Pulmonary artery endothelial cell (primary cell): Measurements from ENCODE around the gene PRM1. TPM values are rescaled to one million over a fixed set of nuclear protein-coding genes. Genes with fewer than 3 reads are reported as not detected.
A peak's percentile ranks its signal among the peaks of the same experiment; 100 is the strongest.

Experiments used
- DNase-seq: peaks from one replicate; pipeline ENCODE4 v3.0.0-alpha.2; 2011; ENCODE audit warnings: low read depth, low spot score
- total RNA-seq: library from RNA; depleted of rRNA; stranded (reverse); fragments of >200 nt; gene quantifications from 2 replicates; pipeline ENCODE4 v1.2.3, GENCODE V29; 2014

The PRM1 gene
- total RNA-seq, 1 donor from 2014 or later: not detected

DNA sequence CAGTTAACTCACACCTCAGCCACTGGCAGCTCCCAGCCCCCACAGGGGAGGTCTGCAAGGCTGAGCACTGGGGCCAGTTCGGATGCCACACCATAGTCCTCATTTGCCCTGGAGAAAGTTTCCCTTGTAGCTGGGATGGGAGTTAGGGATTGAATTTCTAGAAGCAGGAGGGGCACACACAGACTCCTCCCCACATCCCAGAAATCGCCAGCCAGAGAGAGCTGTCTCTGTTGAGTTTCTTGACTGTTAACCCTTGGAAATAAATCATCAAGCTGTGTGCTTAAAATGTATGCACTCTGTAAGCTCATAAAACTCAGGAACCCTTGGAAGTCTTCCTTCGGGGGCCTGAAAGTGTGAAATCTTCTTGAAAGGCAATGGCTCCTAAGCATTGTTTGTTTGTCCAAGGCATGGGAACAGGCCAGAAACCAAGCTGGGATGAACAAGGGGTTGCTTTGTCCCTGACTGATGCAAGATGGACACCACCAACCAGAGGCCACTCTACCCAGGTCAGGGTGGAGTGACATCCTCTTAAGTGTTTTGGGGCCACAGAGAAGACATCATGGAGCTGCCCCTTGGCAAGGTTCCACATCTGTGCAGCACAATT lies 7.3 kb downstream of the PRM1 start:
- no peak for DNase-seq

DNA sequence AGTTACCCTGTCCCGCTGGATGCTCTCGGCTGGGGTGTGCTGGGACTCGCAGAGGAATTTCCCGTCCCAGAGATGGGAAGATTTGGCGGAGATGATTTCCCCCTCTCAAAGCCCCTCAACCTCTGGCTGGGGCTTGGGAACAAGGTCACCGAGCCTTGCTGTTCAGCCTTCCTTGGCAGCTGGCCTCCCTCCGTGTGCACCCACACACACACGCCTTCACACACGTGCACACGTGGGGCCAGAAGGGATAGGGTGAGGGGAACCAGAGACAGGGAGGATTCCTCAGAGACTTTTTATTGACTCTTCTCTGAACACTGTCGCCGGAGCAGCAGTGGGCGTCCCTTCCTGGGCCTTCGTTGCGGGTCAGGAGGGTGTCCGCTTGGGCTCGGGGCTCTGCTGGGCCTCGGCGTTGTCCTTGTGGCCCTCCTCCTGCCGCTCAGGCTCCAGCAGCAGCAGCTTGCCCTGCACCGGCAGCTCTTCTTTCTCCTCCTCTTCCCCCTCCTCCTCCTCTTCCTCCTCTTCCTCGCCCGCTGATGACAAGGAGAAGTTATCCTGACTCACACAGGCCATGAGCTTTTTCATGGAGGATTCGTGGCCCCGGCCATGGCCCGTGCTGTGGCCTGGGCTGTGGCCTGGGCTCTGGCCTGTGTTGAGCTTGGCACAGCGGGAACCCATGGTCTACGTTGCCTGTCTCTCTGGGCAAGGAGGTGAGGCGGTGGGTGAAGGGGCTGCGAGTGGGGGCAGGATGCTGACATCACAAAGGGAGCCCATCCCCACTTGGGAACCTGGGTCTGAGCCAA lies 8.0 kb downstream of the PRM1 start, which contains the start of gene PRM3:
TSS of gene PRM3 (minus strand) at position 709 of the 800 bp plus-strand sequence. CDS start at position 675, 34 bp downstream.
- DNase-seq: no peak

DNA sequence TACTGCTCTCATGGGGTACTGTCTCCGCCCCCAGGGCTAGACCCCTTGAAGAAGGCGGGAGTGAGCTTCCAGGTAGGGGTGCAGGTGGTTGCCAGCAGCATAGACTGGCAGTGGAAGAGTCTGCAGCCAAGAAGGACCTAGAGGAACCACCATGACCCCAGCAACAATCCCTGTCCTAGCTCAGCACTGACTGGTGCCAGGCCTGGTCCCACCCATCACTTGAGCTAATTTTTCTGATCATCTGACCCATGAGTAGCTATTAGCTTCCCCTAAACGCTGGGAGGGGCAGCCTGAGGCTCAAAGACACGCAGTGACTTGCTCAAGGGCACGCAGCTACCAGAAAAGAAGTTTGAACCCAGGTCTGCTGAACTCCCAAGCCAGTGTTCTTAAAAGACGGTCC lies 8.6 kb downstream of the PRM1 start:
- DNase-seq: no peak

DNA sequence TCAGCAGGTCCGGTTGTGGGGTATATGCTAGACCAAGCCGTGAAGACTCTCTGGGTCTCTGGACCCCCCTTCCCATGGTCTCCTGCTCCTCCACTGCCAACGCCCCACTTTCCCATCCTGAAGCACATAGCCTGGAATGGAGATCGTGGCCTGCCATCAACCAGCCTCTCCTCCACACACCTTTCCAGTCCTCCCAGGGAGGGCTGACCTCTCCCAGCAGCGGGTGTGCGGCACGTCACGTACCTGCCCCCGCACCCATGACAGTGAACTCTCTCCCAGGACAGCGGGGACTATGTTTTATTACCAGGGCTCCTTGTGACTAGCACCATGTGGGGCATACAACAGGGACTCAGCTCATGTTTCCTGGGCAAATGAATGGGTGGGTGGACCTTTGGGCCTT lies 9.5 kb downstream of the PRM1 start:
- DNase-seq: no peak

DNA sequence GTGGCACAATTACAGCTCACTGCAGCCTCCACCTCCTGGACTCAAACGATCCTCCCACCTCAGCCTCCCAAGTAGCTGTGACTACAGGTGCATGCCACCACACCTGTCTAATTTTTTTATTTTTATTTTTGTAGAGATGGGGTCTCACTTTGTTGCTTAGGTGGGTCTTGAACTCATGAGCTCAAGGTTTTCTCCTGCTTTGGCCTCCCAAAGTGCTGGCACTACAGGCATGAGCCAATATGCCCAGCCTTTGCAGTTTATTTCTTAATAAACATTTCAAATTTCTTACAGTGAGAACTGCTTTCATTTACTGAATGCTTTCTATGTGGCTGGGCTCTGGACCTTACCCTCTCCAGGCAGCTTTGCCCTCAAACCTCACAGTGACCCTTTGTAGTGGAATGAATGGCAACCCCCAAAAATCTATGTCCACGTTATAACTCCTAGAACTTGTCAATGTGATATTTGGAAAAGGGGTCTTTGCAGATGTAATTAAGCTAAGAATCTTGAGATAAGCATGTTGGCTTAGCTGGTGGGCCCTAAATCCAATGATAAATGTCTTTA lies 10.4 kb downstream of the PRM1 start:
- no peak for DNase-seq

DNA sequence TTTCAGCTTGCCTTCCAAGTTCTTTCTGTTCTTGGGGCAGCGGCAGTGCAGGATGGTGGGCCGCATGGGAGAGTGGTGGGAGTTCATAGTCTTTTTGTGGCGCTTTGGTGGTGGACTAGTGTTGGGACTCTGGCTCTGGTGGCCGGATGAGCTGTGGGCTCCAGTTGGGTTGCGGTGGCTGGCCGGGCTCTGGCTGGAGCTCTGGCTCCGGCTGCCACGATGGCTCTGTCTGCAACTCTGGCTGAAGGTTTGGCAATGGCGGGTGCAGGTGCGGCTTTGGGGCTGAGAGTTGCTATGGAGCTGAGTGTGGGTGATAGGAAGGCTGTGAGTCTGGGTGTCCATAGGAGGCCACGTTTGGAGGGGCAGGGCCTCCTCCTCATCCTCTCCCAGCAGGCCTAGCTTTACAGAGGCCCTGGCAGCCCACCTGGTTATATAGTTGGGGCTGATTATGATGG lies 12.2 kb downstream of the PRM1 start, which contains the start of gene TNP2:
TSS of gene TNP2 (minus strand) at position 405 of the 455 bp plus-strand sequence. CDS start at position 342, 63 bp downstream.
- no peak for DNase-seq

DNA sequence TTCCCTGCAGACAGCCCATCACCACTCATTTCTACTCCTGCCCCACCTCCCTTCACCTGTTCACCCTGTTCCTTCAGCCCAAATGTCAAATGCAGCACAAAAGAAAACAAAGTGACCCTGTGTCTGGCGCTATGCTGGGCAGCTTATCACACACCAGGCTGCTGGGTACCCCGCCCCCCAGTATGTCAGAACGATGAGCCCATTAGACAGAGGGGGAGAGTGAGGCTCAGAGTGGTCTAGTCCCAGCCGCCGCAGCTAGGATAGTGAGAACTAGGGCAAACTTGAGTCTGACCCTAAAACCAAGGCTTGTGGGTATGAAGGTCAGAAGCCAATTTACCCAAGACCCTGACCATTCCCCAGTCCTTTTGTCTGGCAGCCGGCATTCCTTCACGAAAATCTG lies 16.0 kb downstream of the PRM1 start:
- no peak for DNase-seq

DNA sequence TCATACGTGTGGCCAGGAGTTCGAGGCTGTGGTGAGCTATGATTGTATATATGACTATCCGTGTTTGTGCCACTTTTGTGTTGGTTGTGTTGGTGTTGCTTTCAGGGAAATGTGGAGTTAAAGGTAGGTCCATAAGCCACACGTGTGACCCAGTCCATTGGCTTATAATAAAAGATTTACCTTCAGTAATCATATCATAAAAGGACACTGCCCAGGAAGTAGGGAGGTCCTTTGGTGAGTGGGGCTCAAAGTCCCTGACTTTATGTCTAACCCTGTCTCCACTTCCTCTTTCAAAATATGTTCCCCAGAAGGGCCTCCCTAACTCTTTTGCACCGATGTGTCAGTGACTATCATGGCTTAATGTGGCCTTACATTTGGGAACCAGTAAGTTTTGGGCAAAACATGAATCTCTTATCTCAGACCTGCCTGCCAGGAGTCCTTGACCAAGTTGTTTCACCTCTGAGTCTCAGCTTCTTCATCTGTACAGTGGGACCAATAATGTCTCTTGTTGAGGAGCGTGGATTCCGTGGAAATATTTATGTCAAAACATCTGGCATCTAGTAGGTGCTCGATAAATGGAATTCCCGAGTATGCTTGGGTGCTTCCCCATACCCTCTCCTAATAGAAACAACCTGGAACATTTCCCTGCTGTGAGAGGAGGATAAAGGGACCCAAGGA lies 16.8 kb downstream of the PRM1 start:
- DNase-seq: no peak

DNA sequence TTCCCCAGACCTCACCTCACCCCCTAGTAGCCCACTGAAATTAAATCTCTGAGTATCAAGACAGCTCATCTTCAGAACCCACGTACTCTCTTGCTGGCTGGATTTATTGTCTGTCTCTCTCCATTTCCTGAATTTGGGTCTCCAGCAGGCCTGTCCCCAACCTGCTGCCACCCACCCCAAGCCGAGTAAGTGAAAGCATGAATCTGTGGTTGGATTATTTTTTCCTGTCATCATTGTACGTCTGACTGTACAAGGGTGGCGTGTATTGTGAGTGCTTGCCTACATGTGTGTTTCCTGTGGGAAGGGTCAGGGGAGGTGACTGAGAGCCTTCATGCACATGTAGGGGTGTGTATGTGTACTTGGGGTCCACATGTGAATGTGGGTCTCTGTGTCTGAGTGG lies 17.4 kb downstream of the PRM1 start:
- DNase-seq: no peak

DNA sequence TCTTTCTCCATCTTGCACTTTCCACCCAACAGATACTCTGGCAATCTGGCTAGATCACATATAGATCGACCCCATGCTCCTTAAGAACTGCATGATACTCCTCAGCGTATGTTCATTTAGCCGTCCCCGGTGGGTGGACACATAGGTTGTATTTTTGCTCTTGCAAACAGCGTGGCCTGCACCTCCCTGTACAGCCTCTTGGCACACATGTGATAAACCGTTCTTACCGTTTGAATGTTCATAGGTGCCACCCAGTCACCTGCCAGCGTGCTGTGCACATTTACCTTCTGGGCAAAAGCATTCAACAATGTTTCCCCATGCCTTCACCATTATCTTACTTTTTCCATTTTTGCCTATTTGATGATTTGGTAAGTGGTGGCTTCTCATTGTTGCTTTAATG lies 18.2 kb downstream of the PRM1 start:
- DNase-seq: no peak

DNA sequence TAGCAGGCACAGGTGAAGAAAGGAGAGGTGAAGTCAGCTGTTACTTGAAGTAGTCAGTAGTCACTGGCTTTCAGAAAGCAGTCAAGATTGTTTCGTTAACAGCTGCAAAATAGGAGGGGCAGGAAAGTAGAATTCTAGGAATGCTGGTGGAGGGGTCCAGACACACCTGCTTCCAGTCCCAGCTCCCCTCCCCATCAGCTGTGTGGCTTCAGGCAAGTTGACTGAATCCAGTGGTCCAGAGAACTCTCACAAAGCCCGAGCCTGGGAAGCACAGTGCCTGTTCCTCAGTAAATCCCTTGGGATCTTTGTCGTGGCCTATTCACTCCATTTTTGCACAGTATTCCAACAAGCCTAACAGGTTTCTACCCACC lies 20.5 kb downstream of the PRM1 start:
- DNase-seq: no peak

DNA sequence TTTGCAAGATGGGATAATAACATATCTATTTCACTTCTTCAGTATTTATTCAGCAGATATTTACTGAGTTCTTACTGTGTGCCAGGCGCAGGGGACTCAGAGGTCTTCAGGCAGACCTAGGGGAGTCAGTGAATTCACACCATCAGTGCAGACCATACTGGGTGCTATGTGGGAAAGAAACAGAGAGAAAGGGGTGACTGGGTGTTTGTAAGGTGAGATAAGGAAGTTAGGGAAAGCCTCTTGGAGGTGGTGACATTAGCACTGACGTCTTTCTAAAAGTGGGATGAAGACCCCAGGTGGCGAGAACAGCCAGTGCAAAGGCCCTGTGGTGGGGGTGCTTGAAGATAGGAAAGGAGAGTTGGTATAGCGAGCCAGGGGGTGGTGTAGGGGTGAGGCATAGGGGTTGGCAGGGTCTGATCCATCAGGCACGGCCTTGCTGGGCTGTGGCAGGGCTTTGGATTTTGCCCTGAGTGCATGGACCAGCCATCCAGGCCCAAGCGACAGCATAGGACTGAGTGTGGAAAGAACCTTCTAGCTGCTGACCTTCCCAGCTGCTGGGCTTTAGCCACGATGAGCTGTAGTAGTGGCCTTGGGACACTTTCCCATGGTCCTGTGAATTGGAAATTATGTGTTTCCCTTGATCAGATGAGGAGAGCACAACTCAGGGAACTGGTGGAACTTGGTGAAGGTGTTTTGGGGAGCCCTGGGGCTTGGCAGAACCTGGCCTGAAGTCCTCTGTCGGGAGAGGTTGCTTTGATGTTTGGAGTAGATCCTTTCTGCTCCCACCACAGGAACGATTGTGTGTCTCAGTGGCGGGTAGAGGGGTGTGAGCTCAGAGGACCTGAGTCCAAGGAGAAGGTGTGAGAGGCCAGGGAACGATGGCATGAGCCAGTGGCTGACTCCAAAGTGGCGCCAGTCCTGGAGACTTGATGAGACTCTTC lies 21.2 kb downstream of the PRM1 start:
- no peak for DNase-seq

DNA sequence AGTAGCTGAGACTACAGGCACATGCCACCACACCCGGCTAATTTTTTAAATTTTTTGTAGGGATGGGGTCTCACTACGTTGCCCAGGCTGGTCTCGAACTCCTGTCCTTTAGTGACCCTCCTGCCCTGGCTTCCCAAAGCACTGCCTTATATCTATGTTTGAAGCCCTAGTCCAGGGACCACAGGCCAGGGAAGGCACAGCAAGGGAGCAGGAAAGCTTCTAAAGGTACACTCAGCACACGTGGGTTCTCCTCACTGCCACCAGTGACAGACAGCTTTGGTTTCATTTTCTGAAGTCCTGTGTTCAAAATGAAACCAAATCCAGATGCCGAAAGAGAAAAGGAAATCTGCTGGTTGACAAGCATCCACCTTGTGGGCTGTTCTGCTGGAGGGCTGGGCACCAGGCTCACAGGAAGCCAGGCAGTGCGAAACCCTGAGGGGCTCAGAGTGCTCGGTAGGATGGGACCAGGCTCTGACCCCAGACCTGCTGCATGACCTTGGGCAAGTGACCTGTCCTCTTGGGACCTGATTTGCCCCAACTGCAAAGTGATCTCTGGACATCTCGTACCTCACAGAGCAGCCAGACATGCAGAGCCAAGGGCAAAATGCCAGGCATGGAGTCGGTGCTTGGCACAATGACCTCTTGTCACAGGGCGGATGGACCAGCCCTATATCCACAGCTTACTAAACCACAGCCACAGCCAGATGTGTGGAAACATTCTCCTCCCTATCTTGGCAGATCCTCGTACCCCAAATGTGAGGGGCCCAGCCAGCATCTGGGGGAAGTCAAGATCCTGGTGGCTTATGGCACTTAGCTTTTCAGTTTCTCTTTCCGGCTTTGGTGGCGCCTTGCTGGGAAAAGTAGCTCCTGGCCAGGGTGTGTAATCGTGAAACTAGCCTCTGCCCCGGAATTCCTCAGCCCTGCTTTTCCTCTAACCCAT lies 22.3 kb downstream of the PRM1 start:
- DNase-seq: no peak

DNA sequence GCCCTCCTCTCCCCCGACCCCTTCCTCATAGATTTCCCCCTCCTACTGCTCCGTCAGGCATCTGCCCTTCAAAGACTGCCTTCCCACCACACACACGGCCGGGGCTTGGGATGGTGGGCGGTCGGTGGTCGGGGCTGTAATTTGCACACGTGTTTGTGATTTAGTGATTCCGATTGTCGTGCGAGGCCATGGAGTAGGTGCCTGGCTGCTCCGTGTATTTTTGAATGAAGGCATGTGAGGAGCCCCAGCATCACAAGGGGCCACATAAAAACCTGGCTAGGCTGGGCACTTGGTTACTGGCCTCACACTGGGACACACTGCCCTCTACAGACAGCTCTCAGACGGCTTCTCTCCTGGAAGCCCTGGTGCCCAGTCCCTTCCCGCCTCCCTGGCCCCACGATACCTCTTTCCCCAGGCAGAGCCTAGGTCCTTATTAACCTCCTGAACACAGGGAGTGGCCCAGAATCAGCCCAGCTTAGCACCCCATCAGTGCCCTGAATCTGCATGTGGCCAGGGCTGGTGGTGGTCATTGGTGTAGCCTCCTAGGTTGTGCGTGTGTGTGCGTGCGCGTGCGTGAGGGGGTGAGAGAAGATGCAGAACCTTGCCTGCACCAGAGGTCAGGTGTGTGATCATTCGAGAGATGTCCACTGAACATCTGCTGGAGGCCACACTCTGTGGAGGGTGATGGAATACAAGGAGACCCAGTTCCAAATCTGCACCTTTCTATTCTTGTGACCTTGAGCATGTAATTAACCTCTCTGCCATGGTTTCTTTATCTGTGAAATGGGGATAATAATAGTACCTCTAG lies 23.8 kb downstream of the PRM1 start:
- DNase-seq: peak; percentile 63

DNA sequence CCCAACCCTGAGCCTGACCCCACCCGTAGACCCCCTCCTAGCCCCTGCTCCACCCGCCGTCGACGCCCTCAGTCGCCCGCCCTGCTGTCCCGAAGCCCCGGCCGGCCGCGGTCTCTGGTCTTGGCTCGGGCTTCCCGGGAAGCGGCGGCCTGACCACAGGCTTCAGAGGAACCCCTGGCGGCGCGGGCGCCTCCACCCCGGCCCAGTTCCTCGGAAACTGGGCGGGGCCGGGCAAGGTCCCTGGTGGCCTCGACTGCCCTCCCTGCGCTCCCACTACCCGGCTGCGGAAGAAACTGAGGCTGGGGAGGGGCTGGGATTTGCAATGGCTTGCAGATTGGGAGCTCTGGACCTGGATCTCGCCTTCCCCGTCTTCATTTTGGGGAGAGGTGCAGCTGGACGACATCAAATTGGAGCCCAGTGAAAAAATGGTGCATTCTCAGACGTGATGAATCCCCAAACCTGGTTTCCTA lies 24.4 kb downstream of the PRM1 start:
- DNase-seq: no peak

DNA sequence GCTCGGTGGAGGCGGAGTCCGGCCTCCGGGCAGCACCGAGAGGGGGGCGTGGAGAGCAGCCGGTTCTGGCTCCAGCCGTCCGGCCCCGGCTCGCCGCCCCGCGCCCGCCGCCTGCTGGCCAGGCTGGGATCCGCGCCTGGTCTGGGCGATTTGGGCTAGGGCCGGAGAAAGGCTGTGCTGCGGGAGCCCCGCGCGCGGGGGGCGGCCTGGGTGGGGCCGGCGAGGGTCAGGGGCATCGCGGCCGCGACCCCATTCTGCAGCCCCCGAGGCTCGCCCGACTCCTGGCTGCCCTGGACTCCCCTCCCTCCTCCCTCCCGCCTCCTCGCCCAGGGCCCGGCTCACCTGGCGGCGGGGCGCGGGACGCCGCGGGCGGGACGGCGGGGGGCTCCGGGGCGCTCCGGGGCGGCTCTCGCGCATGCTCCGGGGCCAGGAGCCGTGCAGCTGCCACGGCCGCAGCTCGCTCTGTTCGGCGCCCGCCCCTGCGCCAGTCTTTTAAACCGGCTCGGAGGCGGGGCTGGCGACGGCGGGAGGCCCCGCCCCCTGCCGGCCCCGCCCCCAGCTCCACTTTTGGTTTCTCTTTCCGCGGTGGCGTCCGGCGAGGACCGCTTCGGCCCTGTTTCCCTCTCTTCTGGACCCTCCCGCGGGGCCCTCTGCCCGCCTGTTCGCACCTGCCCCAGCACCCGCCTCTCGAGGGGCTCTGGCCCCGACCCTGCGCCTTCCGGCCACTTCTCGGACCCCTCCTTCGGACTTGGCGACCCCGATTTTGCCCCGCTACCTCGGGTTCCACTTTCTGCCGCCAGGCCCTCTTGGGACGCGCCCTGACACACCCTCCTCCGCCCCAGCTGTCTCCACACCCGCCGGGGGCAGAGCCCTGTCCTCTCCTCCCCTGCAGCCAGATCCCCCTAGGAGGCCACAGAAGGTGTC lies 25.1 kb downstream of the PRM1 start, which contains the start of gene SOCS1:
TSS of gene SOCS1 (minus strand) at position 468 of the 924 bp plus-strand sequence. CDS start 726 bp downstream, outside the sequence.
- peak; percentile 29 for DNase-seq

DNA sequence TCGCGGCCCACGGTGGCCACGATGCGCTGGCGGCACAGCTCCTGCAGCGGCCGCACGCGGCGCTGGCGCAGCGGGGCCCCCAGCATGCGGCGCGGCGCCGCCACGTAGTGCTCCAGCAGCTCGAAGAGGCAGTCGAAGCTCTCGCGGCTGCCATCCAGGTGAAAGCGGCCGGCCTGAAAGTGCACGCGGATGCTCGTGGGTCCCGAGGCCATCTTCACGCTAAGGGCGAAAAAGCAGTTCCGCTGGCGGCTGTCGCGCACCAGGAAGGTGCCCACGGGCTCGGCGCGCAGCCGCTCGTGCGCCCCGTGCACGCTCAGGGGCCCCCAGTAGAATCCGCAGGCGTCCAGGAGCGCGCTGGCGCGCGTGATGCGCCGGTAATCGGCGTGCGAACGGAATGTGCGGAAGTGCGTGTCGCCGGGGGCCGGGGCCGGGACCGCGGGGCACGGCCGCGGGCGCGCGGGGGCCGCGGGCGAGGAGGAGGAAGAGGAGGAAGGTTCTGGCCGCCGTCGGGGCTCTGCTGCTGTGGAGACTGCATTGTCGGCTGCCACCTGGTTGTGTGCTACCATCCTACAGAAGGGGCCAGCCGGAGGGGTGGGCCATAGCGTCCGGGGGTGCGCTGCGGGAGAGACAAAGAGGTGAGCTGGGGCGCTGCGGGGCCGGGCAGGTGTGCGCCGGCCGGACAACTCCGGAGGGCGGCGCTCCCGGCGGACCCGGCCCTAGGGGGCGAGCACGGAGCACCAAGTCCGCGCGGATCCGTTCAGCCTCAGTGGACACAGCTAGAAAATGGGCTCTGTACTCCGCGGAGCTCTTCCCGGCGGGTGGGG lies 26.0 kb downstream of the PRM1 start:
- DNase-seq: no peak
